Fibroblast of gingiva (primary cell): ENCODE measurements around the gene IDNK.
"Not testable (repeated sequence)": the region's sequence is repeated elsewhere in the genome, so short reads cannot be mapped to it uniquely, and the experiment has no call there.

Experiments used
- DNase-seq: peaks from one replicate; pipeline ENCODE4 v3.0.0-alpha.2; 2011; ENCODE audit warnings: low read depth

IDNK gene

DNA sequence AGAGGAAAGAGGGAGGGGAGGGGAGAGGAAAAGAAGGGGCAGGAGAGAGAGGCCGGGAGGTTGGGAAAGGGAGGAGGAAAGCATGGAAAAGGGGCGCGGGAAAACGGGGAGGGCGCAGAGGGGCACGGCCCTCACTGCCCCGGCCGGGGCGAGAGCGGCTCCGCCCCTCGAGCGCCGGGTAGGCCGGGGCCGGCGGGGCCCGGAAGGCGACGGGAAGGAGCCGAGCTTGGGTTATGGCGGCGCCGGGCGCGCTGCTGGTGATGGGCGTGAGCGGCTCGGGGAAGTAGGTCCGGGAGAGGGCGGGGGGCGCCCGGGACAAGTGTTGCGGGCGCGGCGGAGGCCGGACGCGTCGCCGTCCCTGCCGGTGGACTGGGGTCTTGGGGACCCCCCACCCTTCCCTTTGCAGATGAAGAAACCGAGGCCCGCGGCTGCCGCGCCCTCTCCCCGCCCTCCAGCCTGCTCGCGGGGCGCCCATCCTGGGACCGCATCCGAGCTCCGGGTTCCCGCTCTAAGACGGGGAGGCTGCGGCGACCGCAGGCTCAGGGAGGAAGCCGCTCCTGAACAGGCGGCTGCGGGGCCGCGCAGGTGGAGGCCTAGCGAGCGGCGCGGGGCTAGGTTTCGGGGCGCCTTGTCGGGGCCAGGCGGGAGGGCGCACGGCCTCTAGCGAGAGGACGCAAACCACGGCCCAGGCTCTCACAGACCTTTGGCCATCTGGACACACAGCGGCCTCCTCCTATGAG lies at the start of gene IDNK:
TSS of gene IDNK (plus strand) at position 205 of the 740 bp plus-strand sequence. CDS start at position 234, 29 bp downstream.
- DNase-seq, result peak; percentile 49

DNA sequence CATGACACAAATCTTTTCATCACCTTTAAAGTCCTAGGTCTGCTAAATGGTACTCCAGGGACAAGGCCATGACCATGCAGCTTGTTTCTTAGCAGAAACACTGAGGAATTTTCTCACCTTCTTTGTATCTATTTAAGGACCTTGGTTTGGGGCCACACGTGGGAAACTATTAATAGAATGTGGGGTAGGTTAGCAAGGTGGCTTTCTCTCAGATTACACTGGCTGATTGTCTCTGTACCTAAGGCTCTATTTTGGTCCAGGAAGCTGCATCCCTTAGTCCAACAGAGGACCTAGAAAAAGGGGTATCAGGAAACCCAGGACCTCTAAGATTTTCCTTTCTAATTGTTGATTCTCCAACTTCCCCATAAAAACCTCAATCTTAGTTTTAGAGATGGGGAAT lies 48.5 kb upstream of the IDNK start:
- no peak for DNase-seq

GRCh38 chr9:83582029-83582428 lies 40.9 kb upstream of the IDNK start:
- DNase-seq, result peak; percentile 68

- DNase-seq, result peak; percentile 58
Observed at GRCh38 chr9:83583151-83584014, 39.6 kb upstream of the IDNK start.

DNA sequence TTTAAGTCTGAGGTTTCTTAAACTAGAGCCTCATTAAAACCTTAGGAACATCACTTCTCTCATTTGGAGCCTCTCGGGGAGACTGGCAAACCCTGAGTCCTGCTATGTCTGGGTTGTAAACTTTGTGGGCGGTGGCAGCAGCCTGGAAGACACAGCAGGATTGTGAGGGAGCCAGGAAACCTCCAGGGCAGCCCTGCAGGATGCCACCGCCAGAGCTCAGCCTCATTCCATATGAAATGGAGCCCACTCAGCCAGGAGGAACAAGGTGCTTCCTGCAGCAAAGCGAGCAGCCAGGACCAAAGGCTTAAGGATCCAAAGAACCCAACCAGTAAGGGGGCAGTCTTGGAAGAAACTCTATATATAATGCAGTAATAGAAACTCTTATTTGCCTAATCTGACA lies 37.9 kb upstream of the IDNK start:
- DNase-seq, result no peak

- no peak for DNase-seq
Observed at GRCh38 chr9:83588256-83588655, 34.7 kb upstream of the IDNK start.

DNA sequence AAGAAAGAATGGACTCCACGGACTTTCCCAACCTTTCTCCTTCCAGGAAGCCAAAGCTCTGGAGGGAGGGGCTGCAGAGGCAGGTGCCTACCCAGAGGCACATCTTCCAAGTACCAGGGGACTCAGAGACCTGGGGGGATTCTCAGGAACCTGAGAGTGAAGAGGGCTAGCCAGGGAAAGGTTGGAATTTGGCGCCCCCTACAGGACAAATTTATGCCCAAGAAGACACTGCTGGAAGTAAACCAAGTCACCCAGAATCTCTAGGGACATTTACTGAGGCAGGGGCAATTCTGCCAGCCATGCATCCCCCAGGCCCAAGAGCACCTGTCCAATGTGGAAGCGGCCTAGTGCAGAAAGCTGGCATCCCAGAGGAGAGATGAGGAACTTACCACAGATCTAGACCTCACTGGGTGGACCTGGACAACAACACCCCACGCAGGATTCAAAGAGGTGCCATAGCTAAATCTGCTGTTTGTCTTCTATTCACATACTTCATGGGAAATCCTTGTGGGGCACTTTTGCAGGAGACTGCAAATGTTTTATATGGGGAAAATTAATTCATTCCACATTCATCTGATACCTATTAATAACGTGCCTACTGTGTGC lies 25.9 kb upstream of the IDNK start:
- no peak for DNase-seq

DNA sequence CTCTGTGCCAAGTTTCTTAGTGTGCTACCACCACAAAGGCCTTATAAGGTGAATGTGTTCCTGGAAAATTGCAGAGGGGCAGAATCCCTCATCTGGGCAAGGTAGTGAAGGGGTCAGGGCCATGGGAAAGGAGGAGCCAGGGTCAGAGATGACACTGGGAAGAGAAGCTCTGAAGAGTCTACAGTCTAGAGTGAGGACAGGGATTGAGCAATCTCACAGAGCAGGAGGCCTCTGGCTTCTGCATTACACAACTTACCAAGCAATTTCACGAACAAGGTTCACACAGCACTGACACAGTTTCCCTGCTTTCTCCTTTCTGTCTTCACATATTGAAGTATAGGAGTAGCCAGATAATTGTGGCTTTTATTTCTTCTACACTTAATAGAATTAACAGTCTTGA lies 24.5 kb upstream of the IDNK start:
- peak; percentile 68 for DNase-seq

DNA sequence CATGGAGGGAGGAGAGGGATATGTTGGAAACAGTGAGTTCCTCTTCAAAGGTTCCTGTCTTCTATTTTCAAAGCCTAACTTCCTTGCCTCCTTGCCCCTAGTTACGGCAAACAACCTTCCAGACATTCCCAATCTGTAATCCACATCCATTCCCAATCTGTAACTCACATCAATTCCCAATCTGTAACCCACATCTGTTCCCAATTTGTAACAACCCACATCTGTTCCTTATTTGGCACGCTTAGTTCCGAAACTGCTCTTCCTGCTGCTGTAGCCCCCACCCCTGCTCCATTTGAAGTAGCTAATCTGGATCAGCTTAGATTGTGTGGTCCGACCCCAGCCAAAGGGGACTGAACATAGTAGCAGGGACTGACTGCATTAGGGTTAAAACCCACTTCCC lies 23.9 kb upstream of the IDNK start:
- DNase-seq, result peak; percentile 44

DNA sequence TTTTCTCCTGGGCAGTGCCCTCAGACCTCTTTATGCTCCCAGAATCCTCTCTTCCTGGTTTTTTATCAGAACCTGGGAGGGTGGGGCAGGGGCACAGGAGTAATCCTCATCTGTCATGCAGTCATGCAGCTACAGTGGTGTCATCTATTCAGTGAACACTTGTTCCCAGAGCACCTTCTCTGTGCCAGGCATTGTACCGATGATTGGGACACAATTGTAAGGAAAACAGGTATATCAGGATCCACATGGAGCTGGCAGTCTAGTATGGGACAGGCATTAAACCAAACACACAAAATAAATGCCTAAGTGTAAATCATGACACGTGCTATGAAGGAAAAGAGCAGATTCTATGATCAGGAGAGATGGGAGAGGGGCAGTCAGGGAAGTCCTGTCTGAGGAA lies 21.5 kb upstream of the IDNK start:
- no peak for DNase-seq

GRCh38 chr9:83607620-83608019 lies 15.3 kb upstream of the IDNK start:
- not testable (repeated sequence) for DNase-seq

GRCh38 chr9:83613298-83613697 lies 9.6 kb upstream of the IDNK start:
- not testable (repeated sequence) for DNase-seq

DNA sequence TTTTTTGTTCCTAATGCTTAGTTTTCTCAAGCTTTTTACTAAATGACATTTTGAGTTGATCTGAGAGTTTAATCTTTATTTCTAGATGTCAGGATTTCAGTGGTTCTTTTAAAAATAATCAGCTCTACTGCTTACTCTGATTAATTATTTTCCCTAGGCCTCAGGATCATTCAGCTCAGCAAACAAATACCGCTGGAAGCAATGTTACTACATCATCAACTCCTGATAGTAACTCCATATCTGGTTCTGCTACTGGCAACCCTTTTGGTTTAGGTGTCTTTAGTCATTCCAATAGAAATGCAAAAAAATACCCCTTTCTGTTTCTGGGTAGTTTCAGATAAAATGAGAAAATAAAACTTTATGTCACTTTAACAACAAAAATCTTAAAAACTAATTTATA lies 5.6 kb upstream of the IDNK start:
- no peak for DNase-seq

GRCh38 chr9:83620841-83621636 lies 1.9 kb upstream of the IDNK start:
- peak; percentile 28 for DNase-seq

GRCh38 chr9:83622433-83622938 lies 457 bp upstream of the IDNK start:
- DNase-seq, result no peak

DNA sequence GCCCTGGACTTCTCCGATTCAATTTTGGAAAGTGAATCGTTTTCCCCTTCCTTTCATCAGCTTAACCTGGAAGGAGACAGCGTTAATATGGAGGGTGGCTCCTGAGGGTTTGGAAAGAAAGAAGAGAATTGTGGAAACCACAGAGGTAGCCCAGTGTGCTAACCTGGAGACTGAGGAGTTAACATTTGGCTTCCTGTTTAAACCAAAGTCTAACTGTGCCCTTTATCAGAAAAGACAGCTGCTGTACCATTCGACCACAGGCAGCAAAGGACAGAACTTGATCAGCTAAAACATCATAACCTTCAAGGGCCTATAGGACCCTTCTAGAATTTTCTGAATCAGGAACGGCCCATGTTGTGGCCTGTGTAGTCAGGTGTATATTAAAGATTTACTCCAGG lies 735 bp downstream of the IDNK start:
- DNase-seq, result no peak

DNA sequence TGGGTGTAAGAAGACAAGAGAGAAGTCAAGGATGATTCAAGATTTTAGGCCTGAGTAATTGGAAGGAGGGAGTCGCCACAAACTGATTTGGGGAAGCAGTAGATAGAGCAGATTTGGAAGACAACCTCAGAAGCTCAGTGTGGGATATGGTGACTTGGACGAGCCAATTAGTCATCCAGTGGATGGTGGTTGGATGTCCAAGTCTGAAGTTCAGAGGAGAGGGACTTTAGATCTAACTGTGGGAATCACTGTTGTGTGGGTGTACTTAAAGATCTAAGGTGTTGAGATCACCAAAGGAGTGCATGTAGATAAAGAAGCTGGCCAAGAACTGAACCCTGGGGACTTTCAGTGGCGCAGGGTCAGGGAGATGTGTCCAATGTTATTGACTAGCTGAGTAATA lies 2.2 kb downstream of the IDNK start:
- DNase-seq, result no peak

- no peak for DNase-seq
Observed at GRCh38 chr9:83628540-83628939, 5.6 kb downstream of the IDNK start.

DNA sequence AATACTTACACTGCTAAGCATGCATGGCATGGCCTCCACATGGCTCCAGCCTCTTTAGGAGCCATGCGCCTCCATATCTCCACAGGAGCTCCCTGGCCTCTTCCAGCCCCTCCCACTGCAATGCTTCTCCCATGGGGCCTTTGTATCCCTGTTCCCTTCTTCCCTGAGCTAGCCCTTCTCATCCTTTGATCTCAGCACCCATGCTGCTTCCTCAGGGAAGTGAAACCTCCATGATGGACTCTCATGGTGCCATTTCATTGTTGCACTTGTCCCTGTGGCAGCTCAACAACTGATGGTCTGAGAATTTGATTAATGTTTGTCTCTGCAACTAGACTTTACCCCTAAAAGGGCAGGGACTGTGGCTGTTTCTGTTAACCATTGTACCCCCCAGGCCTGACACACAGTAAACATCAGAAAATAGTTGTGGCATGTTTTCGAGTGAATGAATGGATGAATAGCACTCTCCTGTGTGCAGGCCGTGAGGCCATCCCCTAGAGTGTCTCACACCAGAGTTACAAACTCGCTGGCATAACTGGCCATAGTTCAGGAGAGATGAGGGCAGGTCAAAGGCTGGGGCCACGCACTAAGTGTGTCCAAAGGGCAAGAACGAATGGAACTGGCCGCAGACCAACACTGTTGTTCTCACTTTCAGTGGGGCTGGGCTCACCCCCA lies 6.6 kb downstream of the IDNK start:
- no peak for DNase-seq

DNA sequence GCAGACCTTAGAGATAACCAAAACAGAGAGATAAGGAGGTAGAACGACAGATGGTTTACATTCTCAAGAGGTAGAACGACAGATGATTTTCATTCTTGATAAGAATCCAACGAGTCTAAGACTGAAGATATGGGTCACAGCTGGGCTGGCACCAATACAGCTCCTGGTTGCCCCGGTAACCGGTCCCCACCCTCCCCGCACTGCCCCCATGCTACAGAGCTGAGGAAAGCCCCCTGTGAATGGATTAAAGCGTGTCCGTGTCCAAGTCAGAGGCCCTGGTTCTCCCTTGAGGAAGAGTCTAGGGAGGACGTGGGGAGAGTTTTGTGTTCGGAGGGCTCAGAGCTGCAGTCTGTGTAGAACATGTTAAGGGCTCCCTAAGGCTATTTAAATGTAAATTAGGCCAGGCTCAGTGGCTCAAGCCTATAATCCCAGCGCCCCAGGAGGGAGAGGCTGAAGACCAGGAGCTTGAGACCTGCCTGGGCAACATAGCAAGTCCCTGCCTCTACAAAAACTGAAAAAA lies 8.1 kb downstream of the IDNK start:
- DNase-seq, result no peak

DNA sequence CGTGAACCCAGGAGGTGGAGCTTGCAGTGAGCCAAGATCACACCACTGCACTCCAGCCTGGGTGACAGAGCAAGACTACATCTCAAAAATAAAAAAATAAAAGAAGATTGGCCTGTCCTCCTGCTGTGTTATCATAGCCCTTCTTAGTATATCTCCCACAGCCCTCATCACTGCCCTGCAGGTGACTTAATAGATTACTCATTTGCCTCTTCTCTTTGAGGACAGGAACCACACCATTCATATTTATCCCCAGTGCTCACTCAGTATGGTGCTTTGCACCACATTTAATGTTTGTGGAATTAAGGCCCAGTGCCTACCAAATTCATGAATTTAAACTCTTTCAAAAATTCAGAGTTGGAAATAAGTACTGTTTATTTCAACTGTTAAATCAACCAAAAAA lies 10.3 kb downstream of the IDNK start:
- DNase-seq, result no peak
